DMS79 treated with DMSO at 0.1 percent for 48 hours (cell line): ENCODE data around the gene TNFAIP8L2.
"Not testable (repeated sequence)": the region's sequence is repeated elsewhere in the genome, so short reads cannot be mapped to it uniquely, and the experiment has no call there.

Source experiments
- DNase-seq: peaks from one replicate; lab custom pipeline; 2025; lab: John Stamatoyannopoulos, UW

Gene TNFAIP8L2

DNA sequence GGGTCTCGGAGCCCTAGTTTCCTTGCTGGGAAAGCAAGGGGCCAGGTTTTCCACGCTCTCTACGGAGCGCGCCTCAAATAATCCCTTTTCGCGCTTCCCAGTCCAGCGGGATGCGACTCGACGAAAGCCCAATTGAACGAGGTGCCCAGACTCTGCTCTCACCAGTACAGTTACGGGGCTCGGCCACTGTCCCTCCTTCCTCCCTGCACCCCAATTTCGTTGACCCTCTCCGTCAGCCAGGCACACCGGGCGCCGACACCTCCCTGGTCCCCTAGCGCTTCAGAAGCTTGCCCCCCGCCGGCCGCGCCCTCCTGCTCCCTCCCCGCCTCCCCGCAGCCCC, 10.4 kb upstream of the TNFAIP8L2 start:
- DNase-seq: peak; percentile 28

DNA sequence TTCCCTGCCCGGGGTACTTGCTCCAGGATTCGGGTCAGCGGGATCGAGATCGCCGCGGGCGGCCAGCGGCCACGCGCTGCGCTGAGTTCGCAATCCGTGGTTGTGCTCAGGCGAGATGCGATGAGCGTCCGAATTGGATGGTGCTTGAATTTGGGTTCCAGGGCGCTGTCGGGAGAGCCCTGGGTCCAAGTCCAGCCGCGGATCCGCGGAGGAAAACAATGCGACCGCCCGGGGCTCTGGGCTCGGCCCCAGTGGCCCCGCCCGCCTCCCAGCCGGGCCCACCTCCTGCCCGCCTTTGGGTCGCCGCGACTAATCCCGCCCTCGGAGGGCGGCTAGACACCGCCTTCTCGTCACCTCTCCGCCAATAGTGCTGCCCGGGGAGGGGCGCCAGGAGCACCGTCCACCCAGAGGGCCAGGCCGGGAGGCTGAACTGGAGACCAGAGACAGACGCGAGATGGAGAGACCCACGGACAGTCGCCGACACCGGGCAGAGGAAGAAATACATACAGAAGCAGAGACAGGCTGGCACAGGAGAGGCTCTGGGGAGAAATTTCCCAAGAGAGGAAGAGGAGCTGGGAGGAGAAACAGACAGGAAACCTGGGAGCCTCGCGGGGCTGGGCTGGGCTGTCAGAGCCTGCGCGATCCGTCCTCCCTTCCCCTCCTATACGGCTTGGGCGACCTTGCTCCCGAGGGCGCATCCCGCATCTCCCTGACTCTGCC, 9.9 kb upstream of the TNFAIP8L2 start, which contains the start of gene SEMA6C:
Gene SEMA6C (minus strand): TSS at position 220 of the 720 bp plus-strand sequence. CDS start 4,010 bp downstream, outside the sequence.
- peak; percentile 91 for DNase-seq

DNA sequence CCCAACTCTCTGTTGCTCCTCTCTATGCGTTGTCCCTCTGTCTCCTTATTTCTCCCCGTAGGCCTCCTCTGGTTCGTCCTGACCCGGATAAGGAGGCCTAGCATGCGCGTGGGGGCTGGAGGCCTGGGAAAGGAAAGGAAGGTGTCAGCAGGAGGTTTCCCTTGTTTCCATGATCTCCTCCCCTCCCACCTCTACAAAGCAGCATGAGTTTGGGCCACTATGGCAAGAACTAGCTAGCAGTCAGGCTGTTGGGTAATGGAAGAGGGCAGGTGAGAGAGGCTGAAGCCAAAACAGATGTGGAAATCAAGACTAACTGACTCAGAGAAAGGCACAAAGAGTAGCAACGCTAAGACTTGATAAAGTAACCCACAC, 9.3 kb upstream of the TNFAIP8L2 start:
- DNase-seq: no peak

DNA sequence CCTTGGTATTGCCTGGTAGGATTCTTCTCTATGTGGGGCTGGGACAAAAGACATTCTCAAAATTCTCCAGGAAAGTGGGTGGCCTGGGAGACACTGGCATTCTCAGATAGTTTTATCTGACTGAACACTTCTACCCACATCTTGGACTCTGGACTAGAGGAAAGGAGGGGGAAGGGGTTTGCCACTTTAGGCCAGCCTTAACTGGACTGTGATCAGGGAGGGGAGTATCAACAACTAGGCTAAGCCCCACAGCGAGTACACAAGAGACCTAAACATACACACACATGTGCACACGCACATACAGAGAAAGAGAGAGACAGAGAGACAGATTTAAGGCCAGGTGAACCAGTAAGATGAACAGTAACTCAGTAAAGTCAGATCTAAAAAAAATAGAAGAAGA, 8.8 kb upstream of the TNFAIP8L2 start:
- DNase-seq: no peak

DNA sequence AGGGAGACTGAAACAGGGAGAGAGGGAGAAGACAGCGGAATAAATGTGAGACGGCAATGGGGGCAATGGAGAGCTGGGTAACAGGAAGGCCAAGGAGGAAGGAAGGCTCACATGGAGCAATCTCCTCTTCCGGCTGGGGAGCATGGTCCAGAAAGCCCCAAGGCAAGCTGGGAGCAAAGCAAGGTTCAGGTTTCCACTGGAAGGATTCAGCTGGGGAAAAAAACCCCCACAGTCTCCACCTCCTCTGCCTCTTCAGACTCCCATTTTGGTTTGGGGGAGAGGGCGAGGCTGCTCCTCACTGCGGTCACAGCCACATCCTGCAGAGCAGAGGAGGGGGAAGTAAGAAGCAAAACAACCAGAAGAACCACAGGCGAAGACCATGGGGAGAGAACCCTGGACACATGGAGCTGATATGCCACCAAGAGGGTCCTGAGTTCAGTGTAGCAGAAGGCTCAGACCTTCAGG, 650 bp downstream of the TNFAIP8L2 start:
- DNase-seq: no peak

DNA sequence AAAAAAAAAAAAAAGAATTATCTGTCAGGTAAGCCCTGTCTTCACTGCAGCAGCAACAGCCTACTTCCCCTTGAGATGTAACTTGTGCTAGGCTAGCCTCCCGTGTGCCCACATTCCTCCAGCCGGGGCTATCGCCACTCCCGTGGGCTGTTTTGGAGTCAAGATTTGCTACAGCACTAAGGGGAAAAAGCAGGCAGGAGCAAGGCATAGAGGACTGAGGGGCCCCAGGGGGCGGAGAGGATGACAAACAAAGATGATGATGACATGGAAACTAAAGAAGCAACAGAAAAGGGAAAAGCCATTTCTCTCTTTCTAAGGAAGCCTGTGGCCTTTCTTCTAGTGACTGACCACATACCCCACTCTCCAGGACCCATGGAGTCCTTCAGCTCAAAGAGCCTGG, 1.9 kb downstream of the TNFAIP8L2 start:
- DNase-seq: no peak

DNA sequence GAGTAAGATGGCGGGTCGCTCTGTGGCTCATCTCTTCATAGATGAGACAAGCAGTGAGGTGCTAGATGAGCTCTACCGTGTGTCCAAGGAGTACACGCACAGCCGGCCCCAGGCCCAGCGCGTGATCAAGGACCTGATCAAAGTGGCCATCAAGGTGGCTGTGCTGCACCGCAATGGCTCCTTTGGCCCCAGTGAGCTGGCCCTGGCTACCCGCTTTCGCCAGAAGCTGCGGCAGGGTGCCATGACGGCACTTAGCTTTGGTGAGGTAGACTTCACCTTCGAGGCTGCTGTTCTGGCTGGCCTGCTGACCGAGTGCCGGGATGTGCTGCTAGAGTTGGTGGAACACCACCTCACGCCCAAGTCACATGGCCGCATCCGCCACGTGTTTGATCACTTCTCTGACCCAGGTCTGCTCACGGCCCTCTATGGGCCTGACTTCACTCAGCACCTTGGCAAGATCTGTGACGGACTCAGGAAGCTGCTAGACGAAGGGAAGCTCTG, 2.4 kb downstream of the TNFAIP8L2 start:
- no peak for DNase-seq

DNA sequence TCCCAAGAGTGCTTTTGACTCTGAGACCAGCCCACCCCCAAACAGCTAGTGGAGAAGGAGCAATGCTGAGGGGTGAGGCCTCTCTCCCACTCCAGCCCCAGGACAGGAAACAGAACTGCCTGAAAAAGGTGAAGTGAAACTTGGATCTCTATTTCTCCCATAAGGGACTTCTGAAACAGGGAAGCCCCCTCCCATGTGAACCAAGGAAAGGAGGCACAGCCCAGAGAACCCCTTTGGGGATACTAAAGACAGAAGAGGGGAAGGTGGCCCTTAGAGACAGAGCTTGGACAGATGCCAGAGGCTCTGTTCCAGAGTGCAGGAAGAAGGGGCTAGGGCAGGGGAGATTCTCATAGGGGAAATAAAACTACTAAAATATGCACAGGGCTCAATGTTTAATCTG, 2.9 kb downstream of the TNFAIP8L2 start:
- DNase-seq: no peak

DNA sequence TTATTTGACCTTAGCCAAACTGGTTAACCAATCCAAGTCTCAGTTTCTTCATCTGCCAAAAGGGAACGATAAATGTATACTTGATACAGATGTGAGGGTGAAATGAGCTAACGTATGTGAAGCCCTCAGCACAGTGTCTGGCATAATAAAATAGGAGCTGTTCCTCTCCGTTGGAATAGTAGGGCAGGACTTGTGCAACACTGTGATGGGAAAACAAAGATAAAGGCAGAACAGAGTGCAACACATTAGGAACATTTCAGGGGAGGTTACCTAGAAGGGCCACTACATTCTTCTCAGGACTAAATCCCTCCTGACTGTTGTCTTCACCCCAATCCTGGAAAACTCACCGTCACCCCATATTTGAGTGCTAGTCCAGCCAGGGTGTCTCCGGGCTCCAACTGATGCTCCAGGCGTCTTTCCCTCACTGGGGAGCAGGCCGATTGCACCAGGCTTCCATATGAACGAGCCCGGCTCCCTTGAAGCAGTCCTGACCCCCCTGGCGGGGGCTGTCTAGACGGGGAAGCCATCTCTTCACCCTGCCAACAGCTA, 8.4 kb downstream of the TNFAIP8L2 start:
- no peak for DNase-seq

DNA sequence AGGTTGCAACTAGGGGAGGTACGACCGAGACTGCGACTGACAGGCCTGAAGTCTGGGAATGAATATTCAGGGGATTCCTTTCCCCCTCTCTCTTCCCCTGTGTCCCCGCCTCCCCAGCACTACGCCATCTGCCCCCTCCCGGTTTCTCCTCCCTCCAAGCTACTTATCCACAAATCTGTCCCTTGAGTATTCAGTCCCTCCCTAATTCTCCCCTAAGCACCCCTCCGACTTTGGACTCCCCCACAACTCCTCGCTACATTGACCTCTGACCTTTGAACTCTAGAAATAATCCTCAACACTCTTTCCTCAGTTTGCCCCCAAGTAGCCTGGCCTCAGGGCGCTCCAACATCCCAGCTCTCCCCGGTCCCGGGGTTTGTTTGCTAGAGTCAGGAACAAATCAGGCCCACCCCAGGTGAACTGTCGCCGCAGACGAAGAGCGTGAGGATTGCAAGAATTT, 8.9 kb downstream of the TNFAIP8L2 start:
- DNase-seq: peak; percentile 60

DNA sequence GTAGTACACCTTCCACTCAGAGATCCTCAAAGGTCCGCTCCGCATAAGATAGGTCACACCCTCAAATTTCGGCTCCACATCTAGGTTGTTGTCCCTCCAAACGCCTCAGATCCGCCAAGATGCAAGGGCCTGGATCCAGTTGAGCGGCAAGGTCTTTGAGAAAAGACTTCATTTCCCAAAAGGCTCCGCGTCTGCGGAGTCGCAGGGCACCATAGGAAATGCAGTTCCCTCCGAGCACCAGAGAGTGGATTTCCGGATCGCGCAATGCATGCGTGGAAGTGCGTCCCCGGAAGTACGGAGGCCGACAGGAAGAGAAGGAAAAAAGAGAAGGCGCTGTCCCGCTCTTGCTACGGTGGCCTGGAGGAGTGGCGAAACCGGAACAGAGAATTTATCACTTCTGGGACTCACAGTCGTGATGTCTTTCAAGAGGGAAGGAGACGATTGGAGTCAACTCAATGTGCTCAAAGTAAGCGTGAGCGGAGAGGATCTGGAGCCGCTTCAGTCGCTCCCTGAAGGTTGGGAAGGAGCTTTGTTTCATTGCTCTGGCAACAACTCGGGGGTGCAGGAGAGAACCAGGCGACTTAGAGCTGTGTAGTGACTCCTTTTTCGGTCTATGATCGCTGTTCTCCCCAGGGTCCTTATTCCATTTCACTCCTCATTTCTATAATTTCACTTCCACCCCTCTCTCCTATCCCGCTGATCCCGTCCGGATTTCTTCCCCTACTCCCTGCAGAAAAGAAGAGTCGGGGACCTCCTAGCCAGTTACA, 9.5 kb downstream of the TNFAIP8L2 start, which contains the start of the genes LYSMD1 and SCNM1:
Gene LYSMD1 (minus strand): TSS at position 165 of the 767 bp plus-strand sequence. CDS start 644 bp downstream, outside the sequence.
Gene SCNM1 (plus strand): TSS at position 407 of the 767 bp plus-strand sequence. CDS start 9 bp downstream, at position 416.
- peak; percentile 99 for DNase-seq

DNA sequence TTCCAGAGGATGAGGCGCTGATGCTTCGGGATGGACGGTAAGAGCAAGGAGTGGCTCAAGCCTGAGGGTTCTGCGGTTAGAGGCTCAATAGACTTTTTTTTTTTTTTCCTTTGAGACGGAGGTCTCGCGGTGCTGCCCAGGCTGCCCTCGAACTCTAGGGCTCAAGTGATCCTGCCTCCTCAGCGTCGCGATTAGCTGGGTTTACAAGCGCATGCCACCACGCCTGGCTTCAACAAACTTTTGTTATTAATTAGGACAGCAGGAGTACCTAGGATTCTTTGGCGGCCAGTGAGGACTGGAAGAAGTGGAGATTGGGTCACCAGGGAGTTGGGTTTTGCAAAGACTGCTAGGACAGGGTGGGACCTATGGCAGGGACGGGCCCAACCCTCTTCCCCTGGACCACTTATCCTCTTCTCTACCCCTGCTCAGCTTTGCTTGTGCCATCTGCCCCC, 10.1 kb downstream of the TNFAIP8L2 start:
- no peak for DNase-seq

DNA sequence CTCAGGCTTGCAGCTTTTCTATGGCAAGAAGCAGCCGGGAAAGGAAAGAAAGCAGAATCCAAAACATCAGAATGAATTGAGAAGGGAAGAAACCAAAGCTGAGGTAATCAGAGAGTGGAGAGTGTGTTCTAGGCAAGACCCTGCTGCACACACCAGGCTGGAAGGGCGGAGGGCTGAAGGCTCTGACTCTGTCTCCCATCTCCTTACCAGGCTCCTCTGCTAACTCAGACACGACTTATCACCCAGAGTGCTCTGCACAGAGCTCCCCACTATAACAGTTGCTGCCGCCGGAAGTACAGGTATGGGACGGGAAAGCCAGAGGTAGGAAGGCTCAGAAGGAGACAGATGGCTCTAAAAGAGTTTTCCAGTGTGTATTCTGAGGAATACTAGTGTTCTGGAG, 10.7 kb downstream of the TNFAIP8L2 start:
- no peak for DNase-seq

DNA sequence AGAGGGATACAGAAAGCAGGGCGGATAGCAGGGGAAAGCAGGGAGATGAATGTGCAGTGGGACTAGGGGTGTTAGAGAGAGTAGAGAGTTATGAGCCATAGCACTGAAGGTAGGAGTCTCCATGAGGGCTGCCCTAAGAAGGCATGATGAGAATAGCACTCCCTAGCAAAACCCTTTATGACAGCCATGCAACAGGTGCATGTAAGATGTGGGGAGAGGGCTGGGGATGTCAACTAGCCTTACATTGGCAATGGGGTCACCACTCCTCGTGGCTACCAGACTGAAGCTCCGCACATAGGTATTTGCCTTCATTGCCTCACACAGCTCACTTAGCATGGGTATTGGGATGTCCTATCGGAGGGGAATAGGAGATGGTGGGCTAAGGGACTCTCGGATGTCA, 14.7 kb downstream of the TNFAIP8L2 start:
- no peak for DNase-seq

DNA sequence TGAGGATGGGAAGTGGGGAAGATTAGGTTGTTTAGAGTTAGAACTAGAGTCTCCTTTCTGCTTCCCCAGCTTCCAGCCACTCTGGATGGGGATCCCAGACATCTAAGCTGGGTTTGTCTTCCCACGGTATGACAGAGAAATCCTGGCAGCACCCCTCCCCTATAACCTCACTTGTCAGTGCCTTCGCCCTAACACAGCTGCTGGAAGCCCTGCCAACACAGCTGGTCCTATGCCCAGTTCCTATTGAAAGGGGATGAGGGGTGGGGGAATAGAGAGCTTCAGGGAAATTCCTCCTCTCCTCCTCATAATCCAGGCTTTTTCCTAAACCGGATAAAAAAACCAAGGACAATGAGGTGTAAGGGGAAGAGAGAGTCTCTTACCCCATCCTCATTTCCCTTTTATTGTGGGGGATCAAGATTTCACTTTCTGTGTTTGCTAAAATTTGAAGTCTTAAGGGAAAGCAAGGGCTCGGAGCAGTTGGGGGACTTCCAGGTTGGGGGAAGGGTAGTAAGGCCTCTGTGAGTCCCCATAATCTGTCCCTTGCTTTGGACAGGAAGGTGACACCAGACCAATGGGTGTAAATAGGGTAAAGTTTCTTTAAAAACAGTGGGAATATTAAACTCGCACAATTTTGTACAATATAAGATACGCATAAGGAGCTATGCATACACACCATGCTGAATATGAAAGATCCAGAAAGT, 18.7 kb downstream of the TNFAIP8L2 start:
- no peak for DNase-seq

DNA sequence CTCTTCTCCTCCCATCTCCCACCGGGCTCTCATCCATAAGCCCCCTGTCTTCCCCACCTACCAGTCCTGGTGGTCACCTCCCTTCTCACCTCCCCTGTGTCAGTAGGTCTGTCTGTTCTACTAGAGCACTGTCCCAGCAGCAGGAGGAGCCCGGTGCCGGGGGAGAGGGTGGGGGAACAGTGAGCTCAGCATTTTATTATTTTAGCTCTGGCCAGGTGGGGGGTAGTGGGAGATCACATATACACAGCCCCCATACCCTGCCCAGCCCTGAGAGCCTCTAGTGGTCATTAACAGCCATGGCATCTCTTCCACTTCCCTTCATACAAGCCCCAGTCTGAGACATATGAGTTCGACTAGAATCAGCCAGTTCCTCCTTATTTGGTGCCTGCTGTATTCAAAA, 19.4 kb downstream of the TNFAIP8L2 start, which contains the start of gene TMOD4:
Gene TMOD4 (minus strand): TSS at position 119 of the 400 bp plus-strand sequence. CDS start 1,106 bp downstream, outside the sequence.
- DNase-seq: no peak

DNA sequence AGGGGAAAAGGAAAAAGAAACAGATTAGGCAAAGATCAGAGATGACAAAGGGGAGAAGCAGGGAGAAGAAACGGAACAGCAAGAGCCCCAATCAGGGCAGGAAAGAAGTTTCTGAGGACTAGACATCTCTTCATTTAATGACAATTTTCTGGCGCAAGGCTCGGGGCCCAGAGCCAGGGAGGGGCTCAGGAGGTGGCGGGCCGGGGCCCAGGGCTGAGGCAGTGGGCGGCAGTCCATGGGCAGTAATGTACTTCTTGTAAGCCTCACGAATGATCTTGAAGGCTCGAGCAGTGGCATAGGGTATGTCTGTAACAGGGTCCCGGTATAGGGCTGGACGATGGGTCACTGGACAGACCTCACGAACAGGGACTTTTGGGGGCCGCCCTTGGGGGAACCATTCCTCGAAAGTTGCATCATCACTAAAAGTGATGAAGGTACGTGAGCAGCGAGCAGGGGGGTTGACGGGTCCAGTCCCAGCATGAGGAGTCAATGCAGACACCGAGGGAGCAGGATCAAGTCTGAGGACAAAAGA, 20.1 kb downstream of the TNFAIP8L2 start:
- no peak for DNase-seq

DNA sequence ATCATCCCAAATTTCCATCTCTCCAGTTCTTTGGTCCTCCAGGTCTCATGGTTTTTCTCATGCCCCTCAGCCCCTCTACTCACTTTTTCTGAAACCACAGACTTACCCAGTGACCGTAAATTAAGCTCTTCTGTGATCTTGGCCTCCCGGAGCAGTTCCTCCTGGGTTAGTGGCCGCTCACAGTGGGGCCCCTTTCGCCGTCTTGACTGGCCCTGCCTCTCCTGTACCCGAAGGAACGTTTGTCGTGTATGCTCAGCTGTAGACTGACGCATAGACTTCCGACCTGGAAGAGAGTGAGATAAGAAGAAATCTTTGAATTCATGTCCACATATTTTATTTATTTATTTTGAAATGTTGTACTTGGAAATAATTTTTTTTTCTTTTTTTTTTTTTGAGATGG, 27.8 kb downstream of the TNFAIP8L2 start:
- no peak for DNase-seq

DNA sequence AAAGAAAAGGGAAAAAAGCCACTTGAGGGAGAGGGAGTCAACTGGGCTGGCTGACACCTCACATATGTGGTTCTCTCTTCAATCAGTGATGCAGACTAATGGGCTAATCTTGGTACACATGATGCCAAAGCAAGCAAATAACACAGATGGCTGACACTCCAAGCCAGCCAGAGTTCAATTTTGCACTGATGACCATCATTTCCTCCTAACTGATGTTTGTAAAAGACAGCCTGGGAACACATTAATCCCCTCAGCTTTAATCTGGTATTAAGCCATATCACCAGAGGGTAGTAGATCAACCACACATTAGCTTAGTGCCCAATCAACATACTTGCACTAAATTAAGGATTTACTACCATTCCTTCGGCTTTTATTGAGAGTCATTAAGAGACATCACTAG, 30.8 kb downstream of the TNFAIP8L2 start:
- no peak for DNase-seq

DNA sequence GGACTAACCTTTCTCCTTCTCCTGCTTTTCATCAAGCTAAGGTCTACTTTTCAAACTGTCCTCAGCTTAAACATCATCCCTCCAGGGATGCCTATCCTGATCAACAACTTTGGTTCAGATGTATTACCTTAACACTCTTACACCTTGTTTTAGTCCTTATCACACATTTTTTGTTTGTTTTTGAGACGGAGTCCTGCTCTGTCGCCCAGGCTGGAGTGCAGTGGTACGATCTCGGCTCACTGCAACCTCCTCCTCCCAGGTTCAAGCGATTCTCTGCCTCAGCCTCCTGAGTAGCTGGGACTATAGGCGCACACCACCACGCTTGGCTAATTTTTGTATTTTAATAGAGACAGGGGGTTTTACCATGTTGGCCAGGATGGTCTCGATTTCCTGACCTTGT, 32.2 kb downstream of the TNFAIP8L2 start:
- not testable (repeated sequence) for DNase-seq
